ENCODE results near the gene MARCHF3.
"Not testable (repeated sequence)": the region's sequence is repeated elsewhere in the genome, so short reads cannot be mapped to it uniquely, and the experiment has no call there.

Gene MARCHF3

GRCh38 chr5:126866851-126867636, 163.3 kb downstream of the MARCHF3 start:
- DNase-seq: peak; percentile 83

- DNase-seq: peak; percentile 49
Observed at GRCh38 chr5:126865299-126865698, 165.1 kb downstream of the MARCHF3 start.

- DNase-seq: no peak
Observed at GRCh38 chr5:126864042-126864688, 166.2 kb downstream of the MARCHF3 start.

- DNase-seq: no peak
Observed at GRCh38 chr5:126863402-126863801, 167.0 kb downstream of the MARCHF3 start.

- DNase-seq: no peak
Observed at GRCh38 chr5:126858441-126858840, 171.9 kb downstream of the MARCHF3 start.

- no peak for DNase-seq
Observed at GRCh38 chr5:126857472-126858410, 172.6 kb downstream of the MARCHF3 start.

- no peak for DNase-seq
Observed at GRCh38 chr5:126855266-126855665, 175.1 kb downstream of the MARCHF3 start.

GRCh38 chr5:126854526-126855110, 175.7 kb downstream of the MARCHF3 start:
- no peak for DNase-seq

- DNase-seq: not testable (repeated sequence)
Observed at GRCh38 chr5:126853541-126854307, 176.6 kb downstream of the MARCHF3 start.

GRCh38 chr5:126852841-126853271, 177.5 kb downstream of the MARCHF3 start:
- DNase-seq: no peak

- no peak for DNase-seq
Observed at GRCh38 chr5:126852091-126852571, 178.2 kb downstream of the MARCHF3 start.

- no peak for DNase-seq
Observed at GRCh38 chr5:126851501-126852011, 178.8 kb downstream of the MARCHF3 start.

GRCh38 chr5:126849101-126849678, 181.2 kb downstream of the MARCHF3 start:
- DNase-seq: no peak

- DNase-seq: no peak
Observed at GRCh38 chr5:126848253-126848652, 182.1 kb downstream of the MARCHF3 start.

- DNase-seq: no peak
Observed at GRCh38 chr5:126847826-126848251, 182.5 kb downstream of the MARCHF3 start.

- no peak for DNase-seq
Observed at GRCh38 chr5:126847456-126847820, 182.9 kb downstream of the MARCHF3 start.

- DNase-seq: no peak
Observed at GRCh38 chr5:126846744-126847455, 183.5 kb downstream of the MARCHF3 start.

- DNase-seq: no peak
Observed at GRCh38 chr5:126846344-126846743, 184.0 kb downstream of the MARCHF3 start.

- not testable (repeated sequence) for DNase-seq
Observed at GRCh38 chr5:126845470-126846070, 184.8 kb downstream of the MARCHF3 start.

- not testable (repeated sequence) for DNase-seq
Observed at GRCh38 chr5:126843375-126843774, 187.0 kb downstream of the MARCHF3 start.

All from NCI-H446 treated with DMSO at 0.1 percent for 48 hours (cell line).